K562 (cell line): ENCODE measurements around the gene SH3GL3. TPM values are rescaled to one million over a fixed set of nuclear protein-coding genes. Genes with fewer than 3 reads are reported as not detected.

Source experiments
- ATAC-seq: fragments of 200-7000 bp; cut with Tn5 transposase; 3 replicates; pipeline ENCODE4 v1.9.1; 2020; ENCODE audit warnings: moderate library complexity
- BruUV-seq: library from RNA; stranded (reverse); fragments of 400-500 nt; replicated peaks from 2 replicates; lab custom pipeline; 2021; lab: Mats Ljungman, UMichigan
- CTCF ChIA-PET: fragments of 300-600 bp; formaldehyde crosslinking; extraction: SDS; loops from one replicate; lab custom pipeline; 2021; ENCODE audit warnings: low intra/inter-chr PET ratio; lab: Yijun Ruan, JAX
- POLR2A ChIA-PET: fragments of 300-600, 350-650 bp; sonication (Branson Sonifier 250); formaldehyde crosslinking; extraction: SDS; loops from one replicate; lab custom pipeline; 2021; ENCODE audit warnings: antibody characterized with exemption, inconsistent platforms; lab: Yijun Ruan, JAX
- DNase-seq, 4 experiments: peaks; one replicate each; pipeline versions ENCODE4 v3.0.0 to v3.0.0-alpha.2; 2011 to 2018; ENCODE audit warnings: low spot score in 3 of 4, mixed read lengths in 3 of 4; ENCODE audit errors: extremely low read depth in 1 of 4
- FAIRE-seq: peaks from 2 replicates; lab custom pipeline; 2011; peaks lifted over from hg19 to GRCh38; lab: Jason Lieb, UNC
- H2AFZ ChIP-seq: 2 replicates; pipeline ENCODE4 v1.6.0; 2011; ENCODE audit warnings: low read depth, low read length, control low read depth, inconsistent platforms
- H3K27ac ChIP-seq: fragments of 200-600 bp; 3 replicates; pipeline ENCODE4 v1.8.0; 2011; ENCODE audit warnings: low read depth, mild to moderate bottlenecking, control low read depth, inconsistent platforms, low read length, moderate library complexity, mixed read lengths; ENCODE audit errors: extremely low read depth
- H3K27me3 ChIP-seq, 2 experiments: fragments of 300-600 bp in 1 of 2; 2 replicates in 1 of 2; 3 replicates in 1 of 2; pipeline versions ENCODE4 v1.6.0 to v1.8.0; 2011; ENCODE audit warnings: inconsistent platforms in 2 of 2, low read length in 2 of 2, mild to moderate bottlenecking in 1 of 2, mixed read lengths in 1 of 2, moderate library complexity in 1 of 2; ENCODE audit not compliant: control insufficient read depth in 2 of 2, insufficient read depth in 2 of 2
- H3K36me3 ChIP-seq: fragments of 300-600 bp; 3 replicates; pipeline ENCODE4 v1.8.0; 2011; ENCODE audit warnings: mild to moderate bottlenecking, low read length, inconsistent platforms; ENCODE audit not compliant: control insufficient read depth, insufficient read depth
- H3K4me1 ChIP-seq, 2 experiments: fragments of 200-600 bp in 1 of 2; replicated peaks in 1 of 2; 2 replicates in 1 of 2; 3 replicates in 1 of 2; pipeline versions ENCODE4 v1.5.1 to v1.8.0; 2011; ENCODE audit warnings: inconsistent platforms in 2 of 2, low read length in 2 of 2, mild to moderate bottlenecking in 1 of 2, mixed read lengths in 1 of 2, moderate library complexity in 1 of 2; ENCODE audit not compliant: control insufficient read depth in 2 of 2, insufficient read depth in 2 of 2
- H3K4me2 ChIP-seq: 2 replicates; pipeline ENCODE4 v1.6.1; 2011; ENCODE audit warnings: low read length, control low read depth, inconsistent platforms, mixed read lengths; ENCODE audit not compliant: insufficient read depth
- H3K4me3 ChIP-seq: fragments of 200-600 bp; sonication (generic), shearing (Covaris generic); 2 replicates; pipeline ENCODE4 v1.5.1; 2016; ENCODE audit warnings: control low read depth, inconsistent platforms
- H3K79me2 ChIP-seq: fragments of 200-600 bp; 3 replicates; pipeline ENCODE4 v1.8.0; 2011; ENCODE audit warnings: low read length, inconsistent platforms; ENCODE audit not compliant: control insufficient read depth, insufficient read depth
- H3K9ac ChIP-seq, 2 experiments: 2 replicates each; pipeline versions ENCODE4 v1.6.0 to v1.6.1; 2011; ENCODE audit warnings: low read depth in 2 of 2, low read length in 2 of 2, control low read depth in 1 of 2, inconsistent platforms in 1 of 2, mild to moderate bottlenecking in 1 of 2, mixed read lengths in 1 of 2; ENCODE audit not compliant: insufficient read depth in 1 of 2
- H3K9me1 ChIP-seq: one replicate; pipeline ENCODE4 v1.6.0; 2011; ENCODE audit warnings: inconsistent platforms, mild to moderate bottlenecking, low read length, moderate library complexity; ENCODE audit not compliant: control insufficient read depth, insufficient read depth
- H3K9me3 ChIP-seq: replicated peaks from 2 replicates; pipeline ENCODE4 v1.5.1; 2011; ENCODE audit warnings: low read depth, low read length, inconsistent platforms; ENCODE audit not compliant: control insufficient read depth, insufficient read depth
- H4K20me1 ChIP-seq: replicated peaks from 2 replicates; pipeline ENCODE4 v1.6.1; 2011; ENCODE audit warnings: low read length, inconsistent platforms, mixed read lengths; ENCODE audit not compliant: control insufficient read depth, insufficient read depth
- POU5F1 ChIP-seq: fragments of 150-350 bp; IDR thresholded peaks from 2 replicates; pipeline ENCODE4 v1.6.1; 2014; ENCODE audit warnings: borderline replicate concordance, low read length, low read depth, mild to moderate bottlenecking; ENCODE audit not compliant: partially characterized antibody
- WGBS: fragments of 100-300 bp; shearing (Covaris generic); methylation state at CpG from one replicate; pipeline ENCODE4 v1.1.6; 2016; ENCODE audit warnings: low coverage, mixed read lengths; ENCODE audit not compliant: insufficient coverage; ENCODE audit errors: missing lambda C conversion rate; 5-methylcytosine and 5-hydroxymethylcytosine counted together
- in situ Hi-C: fragments of 300-500 bp; cut with MboI; formaldehyde crosslinking; loops from 4 replicates; pipeline ENCODE4 v1.15.0; 2018; ENCODE audit warnings: inconsistent platforms, mixed read lengths
- intact Hi-C: fragments of 100-400 bp; cut with micrococcal nuclease; formaldehyde crosslinking; loops from 2 replicates; pipeline ENCODE4 v1.14.2; 2022
- polyA plus RNA-seq, 8 experiments: library from polyadenylated mRNA; depleted of rRNA in 4 of 8; stranded (reverse) in 5 of 8; unstranded in 3 of 8; fragments of >200 nt; fragmentation: Nextera tagmentation in 2 of 8; fragmentation: Illumina TruSeq in 1 of 8; extraction: Ambion mirVana in 2 of 8; extraction: Trizol in 1 of 8; gene quantifications; 2 replicates each; pipeline versions ENCODE4 v1.2.1 to v1.2.3, GENCODE V29; 2011 to 2014; ENCODE audit warnings: inconsistent platforms in 1 of 8, missing spikeins in 1 of 8
- total RNA-seq, 7 experiments: library from RNA; depleted of rRNA in 6 of 7; stranded (reverse); fragments of >200 nt in 6 of 7; fragmentation: Illumina TruSeq in 2 of 7; extraction: Trizol in 2 of 7; gene quantifications; 2 replicates each; pipeline versions ENCODE4 v1.2.1 to v1.2.3, GENCODE V29; 2011 to 2021; ENCODE audit warnings: low replicate concordance in 1 of 7
- TF ChIP-seq, protein P1 (sequence below): sonication (generic); formaldehyde crosslinking; IDR thresholded peaks from 2 replicates; pipeline ENCODE4 v1.8.1; 2023; ENCODE audit warnings: mild to moderate bottlenecking, missing genetic modification reagents, moderate library complexity
- TF ChIP-seq, protein P2 (sequence below): fragments of 250-450 bp; sonication (Bioruptor Pico); IDR thresholded peaks from 2 replicates; pipeline ENCODE4 v1.5.0; 2021; ENCODE audit warnings: mild to moderate bottlenecking, borderline replicate concordance
- TF ChIP-seq, protein P3 (sequence below): fragments of 200-800 bp; sonication (Bioruptor generic); IDR thresholded peaks from 2 replicates; pipeline ENCODE4 v1.6.1; 2017; ENCODE audit warnings: missing genetic modification characterization, missing compliant biosample characterization

SH3GL3 gene
- total and polyA plus RNA-seq, 9 of the 15 experiments (the other 6 are each of a cell fraction or from before 2014, with no cell fraction given) = 3.9 to 16.0 (median 9.7) TPM

DNA sequence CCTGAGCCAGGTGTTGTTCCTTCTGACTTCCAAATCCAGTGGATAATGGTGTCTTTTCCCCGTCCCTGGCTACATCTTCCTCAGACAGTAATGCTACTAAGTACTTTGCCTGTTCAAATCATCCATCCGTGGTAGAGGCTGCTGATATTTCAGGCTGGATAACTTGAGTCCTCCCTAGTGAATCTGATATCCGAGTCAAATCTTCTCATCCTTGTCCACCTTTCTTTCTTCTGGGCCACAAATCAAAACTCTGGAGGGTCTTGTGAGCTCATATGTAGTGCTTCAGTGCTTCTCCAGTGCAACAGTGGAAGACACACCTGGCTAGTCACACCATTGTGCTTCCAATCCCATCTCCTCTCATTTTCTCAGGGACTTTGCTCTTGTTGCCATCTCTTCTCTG, 11.2 kb downstream of the SH3GL3 start:
- DNase-seq (no peak), ATAC-seq (no peak), FAIRE-seq (no peak)
- H4K20me1 ChIP-seq = no peaks in the 10 kb centered on the region
- no peak overlapping the region for H2AFZ ChIP-seq
- H3K36me3 ChIP-seq = no peaks in the 10 kb centered on the region
- in situ Hi-C loops (no loop called here), intact Hi-C loops (no loop called here)
- no peak overlapping the region for H3K27ac ChIP-seq
- no peak overlapping the region for H3K4me3 ChIP-seq
- WGBS = 30% methylated on average over 3 of the region's 3 CpGs
- no TSS peak for BruUV-seq
- H3K27me3 ChIP-seq = no peaks in the 10 kb centered on the region
- peaks cover 0 to 14% of the 10 kb centered on the region in 2 experiments; a peak in 2 of 5 replicates for H3K4me1 ChIP-seq
- no peak overlapping the region for H3K9ac ChIP-seq
- no peak overlapping the region for H3K4me2 ChIP-seq
- ChIA-PET POLR2A (interaction anchor here (1.5 kb wide), 1 partner anchor 12 kb away, joined by 4 read pairs; the partner anchor contains the start of gene SH3GL3), CTCF (no interaction called here)
- peaks cover 2% of the 10 kb centered on the region; the same call in 1 of the 2 replicates for H3K9me3 ChIP-seq
- TF ChIP-seq, protein P1, sequence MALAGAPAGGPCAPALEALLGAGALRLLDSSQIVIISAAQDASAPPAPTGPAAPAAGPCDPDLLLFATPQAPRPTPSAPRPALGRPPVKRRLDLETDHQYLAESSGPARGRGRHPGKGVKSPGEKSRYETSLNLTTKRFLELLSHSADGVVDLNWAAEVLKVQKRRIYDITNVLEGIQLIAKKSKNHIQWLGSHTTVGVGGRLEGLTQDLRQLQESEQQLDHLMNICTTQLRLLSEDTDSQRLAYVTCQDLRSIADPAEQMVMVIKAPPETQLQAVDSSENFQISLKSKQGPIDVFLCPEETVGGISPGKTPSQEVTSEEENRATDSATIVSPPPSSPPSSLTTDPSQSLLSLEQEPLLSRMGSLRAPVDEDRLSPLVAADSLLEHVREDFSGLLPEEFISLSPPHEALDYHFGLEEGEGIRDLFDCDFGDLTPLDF = no peak
- no peak for TF ChIP-seq POU5F1
- TF ChIP-seq, protein P2, sequence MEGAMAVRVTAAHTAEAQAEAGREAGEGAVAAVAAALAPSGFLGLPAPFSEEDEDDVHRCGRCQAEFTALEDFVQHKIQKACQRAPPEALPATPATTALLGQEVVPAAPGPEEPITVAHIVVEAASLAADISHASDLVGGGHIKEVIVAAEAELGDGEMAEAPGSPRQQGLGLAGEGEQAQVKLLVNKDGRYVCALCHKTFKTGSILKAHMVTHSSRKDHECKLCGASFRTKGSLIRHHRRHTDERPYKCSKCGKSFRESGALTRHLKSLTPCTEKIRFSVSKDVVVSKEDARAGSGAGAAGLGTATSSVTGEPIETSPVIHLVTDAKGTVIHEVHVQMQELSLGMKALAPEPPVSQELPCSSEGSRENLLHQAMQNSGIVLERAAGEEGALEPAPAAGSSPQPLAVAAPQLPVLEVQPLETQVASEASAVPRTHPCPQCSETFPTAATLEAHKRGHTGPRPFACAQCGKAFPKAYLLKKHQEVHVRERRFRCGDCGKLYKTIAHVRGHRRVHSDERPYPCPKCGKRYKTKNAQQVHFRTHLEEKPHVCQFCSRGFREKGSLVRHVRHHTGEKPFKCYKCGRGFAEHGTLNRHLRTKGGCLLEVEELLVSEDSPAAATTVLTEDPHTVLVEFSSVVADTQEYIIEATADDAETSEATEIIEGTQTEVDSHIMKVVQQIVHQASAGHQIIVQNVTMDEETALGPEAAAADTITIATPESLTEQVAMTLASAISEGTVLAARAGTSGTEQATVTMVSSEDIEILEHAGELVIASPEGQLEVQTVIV (CRISPR knock-in tag) = no peak
- TF ChIP-seq, protein P3, sequence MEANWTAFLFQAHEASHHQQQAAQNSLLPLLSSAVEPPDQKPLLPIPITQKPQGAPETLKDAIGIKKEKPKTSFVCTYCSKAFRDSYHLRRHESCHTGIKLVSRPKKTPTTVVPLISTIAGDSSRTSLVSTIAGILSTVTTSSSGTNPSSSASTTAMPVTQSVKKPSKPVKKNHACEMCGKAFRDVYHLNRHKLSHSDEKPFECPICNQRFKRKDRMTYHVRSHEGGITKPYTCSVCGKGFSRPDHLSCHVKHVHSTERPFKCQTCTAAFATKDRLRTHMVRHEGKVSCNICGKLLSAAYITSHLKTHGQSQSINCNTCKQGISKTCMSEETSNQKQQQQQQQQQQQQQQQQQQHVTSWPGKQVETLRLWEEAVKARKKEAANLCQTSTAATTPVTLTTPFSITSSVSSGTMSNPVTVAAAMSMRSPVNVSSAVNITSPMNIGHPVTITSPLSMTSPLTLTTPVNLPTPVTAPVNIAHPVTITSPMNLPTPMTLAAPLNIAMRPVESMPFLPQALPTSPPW (CRISPR knock-in tag) = no peak
- no peaks in the 10 kb centered on the region for H3K9me1 ChIP-seq
- peaks cover 26% of the 10 kb centered on the region for H3K79me2 ChIP-seq
